Activated CD8-positive, alpha-beta memory T cell treated with anti-CD3 and anti-CD28 coated beads for 4 hours (primary cell): ENCODE measurements around the gene ERICH6.

Experiments used
- DNase-seq, 2 donors: peaks; one replicate each; pipeline ENCODE4 v3.0.0-alpha.2; 2020; ENCODE audit warnings: low read depth in 2 of 2

The ERICH6 gene

GRCh38 chr3:150613709-150614480 lies 89.8 kb downstream of the ERICH6 start:
- DNase-seq, result no peak

- DNase-seq, result no peak
These were observed 90.7 kb downstream of the ERICH6 start for GRCh38 chr3:150613034-150613433.

- no peak for DNase-seq
These were observed 91.2 kb downstream of the ERICH6 start for GRCh38 chr3:150612494-150612893.

- no peak for DNase-seq
These were observed 92.1 kb downstream of the ERICH6 start for GRCh38 chr3:150611666-150612065.

- DNase-seq, result no peak
These were observed 92.9 kb downstream of the ERICH6 start for GRCh38 chr3:150610785-150611184.

GRCh38 chr3:150609988-150610387 lies 93.7 kb downstream of the ERICH6 start:
- no peak for DNase-seq
